Measurements from ENCODE around the gene IRX3.
"Not testable (repeated sequence)": the region's sequence is repeated elsewhere in the genome, so short reads cannot be mapped to it uniquely, and the experiment has no call there.

The IRX3 gene

GRCh38 chr16:54268340-54268739 lies 18.2 kb downstream of the IRX3 start:
- TF ChIP-seq CTCF (IDR thresholded peaks at IDR 0.05; ENCODE audit: control insufficient read depth, insufficient read depth, low read depth, low read length, missing control alignments) = no peak
- no peak for DNase-seq (ENCODE audit: low read depth)
- no peak overlapping the region for H3K4me3 ChIP-seq (ENCODE audit: control insufficient read depth, low read depth, low read length)

- no peak overlapping the region for H3K4me3 ChIP-seq (ENCODE audit: control insufficient read depth, low read depth, low read length)
- DNase-seq (ENCODE audit: low read depth) = no peak
- no peak for TF ChIP-seq CTCF (IDR thresholded peaks at IDR 0.05; ENCODE audit: control insufficient read depth, insufficient read depth, low read depth, low read length, missing control alignments)
Observed at GRCh38 chr16:54266363-54266955, 20.1 kb downstream of the IRX3 start.

- DNase-seq (ENCODE audit: low read depth) = no peak
- no peak overlapping the region for H3K4me3 ChIP-seq (ENCODE audit: control insufficient read depth, low read depth, low read length)
- no peak for TF ChIP-seq CTCF (IDR thresholded peaks at IDR 0.05; ENCODE audit: control insufficient read depth, insufficient read depth, low read depth, low read length, missing control alignments)
Observed at GRCh38 chr16:54265575-54266107, 20.9 kb downstream of the IRX3 start.

- H3K4me3 ChIP-seq (ENCODE audit: control insufficient read depth, low read depth, low read length) = no peak overlapping the region
- no peak for DNase-seq (ENCODE audit: low read depth)
- no peak for TF ChIP-seq CTCF (IDR thresholded peaks at IDR 0.05; ENCODE audit: control insufficient read depth, insufficient read depth, low read depth, low read length, missing control alignments)
Observed at GRCh38 chr16:54253118-54253517, 33.5 kb downstream of the IRX3 start.

GRCh38 chr16:54248863-54249710 lies 37.5 kb downstream of the IRX3 start:
- TF ChIP-seq CTCF (IDR thresholded peaks at IDR 0.05; ENCODE audit: control insufficient read depth, insufficient read depth, low read depth, low read length, missing control alignments) = no peak
- DNase-seq (ENCODE audit: low read depth) = no peak
- no peak overlapping the region for H3K4me3 ChIP-seq (ENCODE audit: control insufficient read depth, low read depth, low read length)

GRCh38 chr16:54247705-54248104 lies 38.9 kb downstream of the IRX3 start:
- not testable (repeated sequence) for H3K4me3 ChIP-seq (ENCODE audit: control insufficient read depth, low read depth, low read length); DNase-seq (ENCODE audit: low read depth)

GRCh38 chr16:54246454-54246821 lies 40.1 kb downstream of the IRX3 start:
- no peak overlapping the region for H3K4me3 ChIP-seq (ENCODE audit: control insufficient read depth, low read depth, low read length)
- no peak for DNase-seq (ENCODE audit: low read depth)
- no peak for TF ChIP-seq CTCF (IDR thresholded peaks at IDR 0.05; ENCODE audit: control insufficient read depth, insufficient read depth, low read depth, low read length, missing control alignments)
